CMK (cell line): ENCODE measurements around the gene RNF13.
"Not testable (repeated sequence)": the region's sequence is repeated elsewhere in the genome, so short reads cannot be mapped to it uniquely, and the experiment has no call there.

Experiments used
- DNase-seq: peaks from one replicate; pipeline ENCODE4 v3.0.0-alpha.2; 2010; ENCODE audit warnings: low read depth

The RNF13 gene

GRCh38 chr3:149957361-149958125, 144.5 kb downstream of the RNF13 start:
- DNase-seq, result no peak

GRCh38 chr3:149958171-149958796, 145.3 kb downstream of the RNF13 start:
- DNase-seq, result no peak

- no peak for DNase-seq
Measured at GRCh38 chr3:149959443-149959842, 146.4 kb downstream of the RNF13 start.

GRCh38 chr3:149963485-149963884, 150.5 kb downstream of the RNF13 start:
- no peak for DNase-seq

- no peak for DNase-seq
Measured at GRCh38 chr3:149964291-149964690, 151.3 kb downstream of the RNF13 start.

GRCh38 chr3:149965278-149965677, 152.3 kb downstream of the RNF13 start:
- no peak for DNase-seq

GRCh38 chr3:149967086-149967685, 154.2 kb downstream of the RNF13 start:
- DNase-seq, result no peak

GRCh38 chr3:149968216-149968615, 155.2 kb downstream of the RNF13 start:
- no peak for DNase-seq

GRCh38 chr3:149969110-149969939, 156.3 kb downstream of the RNF13 start:
- no peak for DNase-seq

- DNase-seq, result no peak
Measured at GRCh38 chr3:149969940-149970715, 157.1 kb downstream of the RNF13 start.

GRCh38 chr3:149970716-149971402, 157.8 kb downstream of the RNF13 start, which contains the start of gene PFN2:
TSS of gene PFN2 (minus strand) at chr3:149970895. CDS start at chr3:149970856, 39 bp downstream.
- DNase-seq, result no peak

- DNase-seq, result no peak
Measured at GRCh38 chr3:149971403-149972075, 158.5 kb downstream of the RNF13 start.

- no peak for DNase-seq
Measured at GRCh38 chr3:149975919-149976318, 162.9 kb downstream of the RNF13 start.

GRCh38 chr3:149977386-149977785, 164.4 kb downstream of the RNF13 start:
- DNase-seq, result no peak

GRCh38 chr3:149981979-149982378, 169.0 kb downstream of the RNF13 start:
- not testable (repeated sequence) for DNase-seq

- DNase-seq, result not testable (repeated sequence)
Measured at GRCh38 chr3:149983053-149983452, 170.0 kb downstream of the RNF13 start.

GRCh38 chr3:149983628-149984027, 170.6 kb downstream of the RNF13 start:
- no peak for DNase-seq

GRCh38 chr3:149989307-149989706, 176.3 kb downstream of the RNF13 start:
- no peak for DNase-seq

- DNase-seq, result no peak
Measured at GRCh38 chr3:149990423-149990948, 177.5 kb downstream of the RNF13 start.
